ENCODE data around the gene SFRP2.

DNA sequence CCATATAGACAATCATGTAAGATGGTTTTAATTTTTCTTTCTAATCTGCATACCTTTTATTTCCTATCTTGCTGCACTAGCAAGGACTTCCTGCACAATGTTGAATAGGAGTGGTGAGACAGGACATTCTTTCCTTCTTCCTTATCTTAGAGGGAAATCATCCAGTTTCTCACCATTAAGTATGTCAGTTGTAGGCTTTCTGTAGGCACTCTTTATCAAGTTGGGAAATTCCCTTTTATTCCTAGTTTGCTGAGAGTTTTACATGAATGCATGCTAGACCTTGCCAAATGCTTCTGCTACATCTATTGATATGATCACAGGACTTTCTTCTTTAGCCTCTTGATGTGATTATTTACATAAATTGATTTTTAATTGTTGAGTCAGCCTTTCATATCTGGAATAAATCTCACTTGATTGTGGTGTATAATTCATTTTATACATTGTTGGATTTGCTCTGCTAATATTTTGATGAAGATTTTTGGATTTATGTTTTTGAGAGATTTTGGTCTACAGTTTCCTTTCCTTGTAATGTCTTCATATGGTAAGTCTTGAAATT is 52.9 kb downstream of the SFRP2 start:
- TF ChIP-seq, protein P1, sequence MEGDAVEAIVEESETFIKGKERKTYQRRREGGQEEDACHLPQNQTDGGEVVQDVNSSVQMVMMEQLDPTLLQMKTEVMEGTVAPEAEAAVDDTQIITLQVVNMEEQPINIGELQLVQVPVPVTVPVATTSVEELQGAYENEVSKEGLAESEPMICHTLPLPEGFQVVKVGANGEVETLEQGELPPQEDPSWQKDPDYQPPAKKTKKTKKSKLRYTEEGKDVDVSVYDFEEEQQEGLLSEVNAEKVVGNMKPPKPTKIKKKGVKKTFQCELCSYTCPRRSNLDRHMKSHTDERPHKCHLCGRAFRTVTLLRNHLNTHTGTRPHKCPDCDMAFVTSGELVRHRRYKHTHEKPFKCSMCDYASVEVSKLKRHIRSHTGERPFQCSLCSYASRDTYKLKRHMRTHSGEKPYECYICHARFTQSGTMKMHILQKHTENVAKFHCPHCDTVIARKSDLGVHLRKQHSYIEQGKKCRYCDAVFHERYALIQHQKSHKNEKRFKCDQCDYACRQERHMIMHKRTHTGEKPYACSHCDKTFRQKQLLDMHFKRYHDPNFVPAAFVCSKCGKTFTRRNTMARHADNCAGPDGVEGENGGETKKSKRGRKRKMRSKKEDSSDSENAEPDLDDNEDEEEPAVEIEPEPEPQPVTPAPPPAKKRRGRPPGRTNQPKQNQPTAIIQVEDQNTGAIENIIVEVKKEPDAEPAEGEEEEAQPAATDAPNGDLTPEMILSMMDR (conservative IDR thresholded peaks at IDR 0.05; ENCODE audit: low read depth, low read length): no peak
- TF ChIP-seq MXI1 (IDR thresholded peaks at IDR 0.05; ENCODE audit: borderline replicate concordance, low read depth, low read length) (no peak), POLR2A (IDR thresholded peaks at IDR 0.05; ENCODE audit: low read depth, low read length) (no peak), CEBPB (IDR thresholded peaks at IDR 0.05; ENCODE audit: low read depth, low read length) (no peak), RCOR1 (IDR thresholded peaks at IDR 0.05; ENCODE audit: insufficient replicate concordance, low read length) (no peak), RAD21 (IDR thresholded peaks at IDR 0.05; ENCODE audit: low read length) (no peak)
